ENCODE measurements around the gene ZNF609.
"Not testable (repeated sequence)": the region's sequence is repeated elsewhere in the genome, so short reads cannot be mapped to it uniquely, and the experiment has no call there.

Gene ZNF609

GRCh38 chr15:64630396-64631107 lies 170.2 kb downstream of the ZNF609 start:
- DNase-seq: no peak

- not testable (repeated sequence) for DNase-seq
Observed at GRCh38 chr15:64632639-64633038, 172.3 kb downstream of the ZNF609 start.

GRCh38 chr15:64633332-64633731 lies 173.0 kb downstream of the ZNF609 start:
- DNase-seq: no peak

GRCh38 chr15:64634027-64634426 lies 173.6 kb downstream of the ZNF609 start:
- no peak for DNase-seq

GRCh38 chr15:64634576-64635498 lies 174.5 kb downstream of the ZNF609 start:
- DNase-seq: no peak

- DNase-seq: no peak
Observed at GRCh38 chr15:64635499-64636495, 175.4 kb downstream of the ZNF609 start.

- DNase-seq: no peak
Observed at GRCh38 chr15:64636556-64636955, 176.2 kb downstream of the ZNF609 start.

GRCh38 chr15:64637412-64637811 lies 177.0 kb downstream of the ZNF609 start:
- no peak for DNase-seq

GRCh38 chr15:64639744-64640143 lies 179.4 kb downstream of the ZNF609 start:
- not testable (repeated sequence) for DNase-seq

GRCh38 chr15:64640146-64640871 lies 179.9 kb downstream of the ZNF609 start:
- no peak for DNase-seq

- DNase-seq: no peak
Observed at GRCh38 chr15:64642875-64643274, 182.5 kb downstream of the ZNF609 start.

- no peak for DNase-seq
Observed at GRCh38 chr15:64643685-64644084, 183.3 kb downstream of the ZNF609 start.

- not testable (repeated sequence) for DNase-seq
Observed at GRCh38 chr15:64644811-64645210, 184.4 kb downstream of the ZNF609 start.

- DNase-seq: no peak
Observed at GRCh38 chr15:64645995-64646394, 185.6 kb downstream of the ZNF609 start.

- DNase-seq: no peak
Observed at GRCh38 chr15:64647367-64647766, 187.0 kb downstream of the ZNF609 start.

GRCh38 chr15:64650552-64650951 lies 190.2 kb downstream of the ZNF609 start:
- no peak for DNase-seq

GRCh38 chr15:64651601-64652191 lies 191.3 kb downstream of the ZNF609 start:
- DNase-seq: peak; percentile 6

GRCh38 chr15:64653757-64654156 lies 193.4 kb downstream of the ZNF609 start:
- no peak for DNase-seq

- DNase-seq: no peak
Observed at GRCh38 chr15:64656508-64656907, 196.1 kb downstream of the ZNF609 start.

- no peak for DNase-seq
Observed at GRCh38 chr15:64665179-64665578, 204.8 kb downstream of the ZNF609 start.

GRCh38 chr15:64667736-64668161 lies 207.4 kb downstream of the ZNF609 start:
- no peak for DNase-seq
